Lower lobe of right lung (tissue), 2 donors: ENCODE data around the gene MAPK9. TPM values are rescaled to one million over a fixed set of nuclear protein-coding genes. Genes with fewer than 3 reads are reported as not detected.
"Not testable (repeated sequence)": the region's sequence is repeated elsewhere in the genome, so short reads cannot be mapped to it uniquely, and the experiment has no call there.

Experiments
- ATAC-seq, 2 donors: fragments of 200-7000 bp; cut with Tn5 transposase; one replicate each; pipeline ENCODE4 v1.9.1; 2020 to 2022; ENCODE audit warnings: mild to moderate bottlenecking in 2 of 2, moderate library complexity in 2 of 2
- DNase-seq: peaks from one replicate; pipeline ENCODE4 v3.0.0-alpha.2; 2020
- H3K27ac ChIP-seq: fragments of 200-600 bp; one replicate; pipeline ENCODE4 v1.8.0; 2022
- H3K27me3 ChIP-seq: fragments of 200-600 bp; one replicate; pipeline ENCODE4 v1.8.0; 2022; ENCODE audit warnings: low read depth
- H3K36me3 ChIP-seq: fragments of 200-600 bp; one replicate; pipeline ENCODE4 v1.8.0; 2022; ENCODE audit warnings: mild to moderate bottlenecking
- H3K4me1 ChIP-seq: fragments of 200-600 bp; one replicate; pipeline ENCODE4 v1.8.0; 2022
- H3K4me3 ChIP-seq: fragments of 200-600 bp; one replicate; pipeline ENCODE4 v1.8.0; 2022; ENCODE audit warnings: mild to moderate bottlenecking
- H3K9me3 ChIP-seq: fragments of 200-600 bp; one replicate; pipeline ENCODE4 v1.8.0; 2022
- intact Hi-C: fragments of 100-400 bp; cut with DNase I; formaldehyde crosslinking; loops from one replicate; pipeline ENCODE4 v1.11.0; 2022
- total RNA-seq: library from RNA; stranded (reverse); fragmentation: NEBNext Ultra II Directional; extraction: Animal tissue kit (Norgen Biotek cat#: 25700); gene quantifications from one replicate; pipeline ENCODE4 v1.2.1, GENCODE V29; 2021
- TF ChIP-seq, protein P1 (sequence below): fragments of 200-600 bp; IDR thresholded peaks from one replicate; pipeline ENCODE4 v1.8.0; 2022; ENCODE audit warnings: antibody characterized with exemption, mild to moderate bottlenecking
- donor health status: DM: no; HTN: yes; CAD: no; lungs with severe emphysema.

MAPK9 gene
- total RNA-seq, 1 donor from 2014 or later, result 43.1 TPM

DNA sequence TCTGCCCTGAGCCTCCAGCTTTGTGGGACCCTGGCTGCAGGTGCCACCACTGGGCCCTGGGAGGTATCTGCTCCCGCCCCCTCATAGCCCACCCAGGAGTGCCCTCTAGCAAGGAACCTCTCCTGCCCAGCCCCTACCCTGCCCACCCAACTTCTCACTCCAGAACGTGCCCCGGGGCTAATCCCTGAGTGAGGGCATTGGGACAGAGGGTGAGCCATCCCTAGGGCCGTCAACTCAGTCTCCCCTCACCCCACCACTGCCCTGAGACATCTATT lies 80.2 kb downstream of the MAPK9 start:
- DNase-seq (no peak), ATAC-seq (no peak)
- intact Hi-C loops, result no loop called here
- Histone ChIP-seq H3K27me3 (peaks cover 49% of the 10 kb centered on the region), H3K9me3 (no peaks in the 10 kb centered on the region), H3K27ac (no peak overlapping the region), H3K36me3 (no peaks in the 10 kb centered on the region), H3K4me3 (no peak overlapping the region), H3K4me1 (peaks cover 8% of the 10 kb centered on the region)
- TF ChIP-seq, protein P1, sequence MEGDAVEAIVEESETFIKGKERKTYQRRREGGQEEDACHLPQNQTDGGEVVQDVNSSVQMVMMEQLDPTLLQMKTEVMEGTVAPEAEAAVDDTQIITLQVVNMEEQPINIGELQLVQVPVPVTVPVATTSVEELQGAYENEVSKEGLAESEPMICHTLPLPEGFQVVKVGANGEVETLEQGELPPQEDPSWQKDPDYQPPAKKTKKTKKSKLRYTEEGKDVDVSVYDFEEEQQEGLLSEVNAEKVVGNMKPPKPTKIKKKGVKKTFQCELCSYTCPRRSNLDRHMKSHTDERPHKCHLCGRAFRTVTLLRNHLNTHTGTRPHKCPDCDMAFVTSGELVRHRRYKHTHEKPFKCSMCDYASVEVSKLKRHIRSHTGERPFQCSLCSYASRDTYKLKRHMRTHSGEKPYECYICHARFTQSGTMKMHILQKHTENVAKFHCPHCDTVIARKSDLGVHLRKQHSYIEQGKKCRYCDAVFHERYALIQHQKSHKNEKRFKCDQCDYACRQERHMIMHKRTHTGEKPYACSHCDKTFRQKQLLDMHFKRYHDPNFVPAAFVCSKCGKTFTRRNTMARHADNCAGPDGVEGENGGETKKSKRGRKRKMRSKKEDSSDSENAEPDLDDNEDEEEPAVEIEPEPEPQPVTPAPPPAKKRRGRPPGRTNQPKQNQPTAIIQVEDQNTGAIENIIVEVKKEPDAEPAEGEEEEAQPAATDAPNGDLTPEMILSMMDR, result no peak

DNA sequence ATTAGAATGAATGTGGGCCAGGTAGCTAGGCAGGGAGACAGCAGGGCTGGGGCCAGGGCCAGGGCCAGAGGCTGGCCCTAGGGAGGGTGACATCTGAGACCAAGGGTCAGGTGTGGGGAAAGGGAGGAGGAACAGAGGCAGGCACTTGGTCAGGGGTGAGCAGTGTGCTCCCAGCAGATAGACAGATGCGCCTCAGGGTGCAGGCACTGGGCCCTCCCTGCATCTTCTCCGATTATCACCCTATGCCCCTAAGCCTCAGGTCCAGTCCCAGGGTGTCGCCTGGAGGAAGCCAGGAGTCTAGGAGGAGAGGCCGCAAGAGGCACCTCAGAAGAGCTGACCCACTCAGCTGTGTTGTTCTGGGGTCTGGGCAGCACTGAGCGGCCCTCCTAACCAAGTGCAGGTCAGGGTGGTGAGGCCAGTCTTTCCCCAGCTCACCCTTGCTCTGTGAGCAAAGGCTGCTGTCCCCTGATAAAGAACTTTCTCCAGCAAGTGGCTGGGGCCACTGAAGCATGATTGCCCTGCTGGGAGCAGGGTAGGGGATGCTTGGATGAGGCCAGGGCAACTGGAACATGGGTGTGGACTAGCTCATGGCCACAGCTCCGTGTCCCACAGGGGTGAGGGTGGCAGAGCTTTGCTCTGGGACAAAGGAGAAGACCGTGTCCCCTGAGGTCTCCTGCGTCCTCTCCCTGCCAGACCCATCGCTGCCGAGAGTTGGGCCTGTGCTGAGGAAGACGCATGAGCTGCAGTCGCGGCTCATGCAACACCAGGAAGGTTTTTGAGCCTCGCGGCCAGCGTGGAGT lies 80.7 kb downstream of the MAPK9 start:
- H3K27ac ChIP-seq, result no peak overlapping the region
- H3K4me3 ChIP-seq, result no peak overlapping the region
- intact Hi-C loops, result no loop called here
- no peaks in the 10 kb centered on the region for H3K36me3 ChIP-seq
- peaks cover 8% of the 10 kb centered on the region for H3K4me1 ChIP-seq
- H3K27me3 ChIP-seq, result peaks cover 54% of the 10 kb centered on the region
- DNase-seq, result no peak
- ATAC-seq, result no peak
- no peaks in the 10 kb centered on the region for H3K9me3 ChIP-seq
- TF ChIP-seq, protein P1, result no peak

GRCh38 chr5:180210077-180210476 lies 81.8 kb downstream of the MAPK9 start:
- H3K27ac ChIP-seq, DNase-seq, intact Hi-C loops, H3K36me3 ChIP-seq, H3K4me1 ChIP-seq, H3K4me3 ChIP-seq, ATAC-seq, H3K9me3 ChIP-seq: not testable (repeated sequence)
- peaks cover 56% of the 10 kb centered on the region for H3K27me3 ChIP-seq

GRCh38 chr5:180209137-180209581 lies 82.7 kb downstream of the MAPK9 start, which contains the start of gene RASGEF1C:
Gene RASGEF1C, minus strand, starts transcription at chr5:180209211. Its CDS starts 71,159 bp downstream, at chr5:180138052.
- peaks cover 56% of the 10 kb centered on the region for H3K27me3 ChIP-seq
- H3K4me3 ChIP-seq, result peak within 1 kb of the TSS; percentile 37
- TF ChIP-seq, protein P1, result no peak
- DNase-seq (peak; percentile 71), ATAC-seq (peak; percentile 91)
- H3K27ac ChIP-seq, result no peak within 1 kb of the TSS
- intact Hi-C loops, result no loop called here
- H3K36me3 ChIP-seq, result no peaks in the 10 kb centered on the region
- H3K4me1 ChIP-seq, result peaks cover 8% of the 10 kb centered on the region
- H3K9me3 ChIP-seq, result no peaks in the 10 kb centered on the region

GRCh38 chr5:180208435-180209081 lies 83.3 kb downstream of the MAPK9 start:
- no peak for ATAC-seq
- intact Hi-C loops, result no loop called here
- peak overlapping the region; percentile 37 for H3K4me3 ChIP-seq
- H3K36me3 ChIP-seq, result no peaks in the 10 kb centered on the region
- H3K27ac ChIP-seq, result no peak overlapping the region
- TF ChIP-seq, protein P1, result no peak
- peaks cover 8% of the 10 kb centered on the region for H3K4me1 ChIP-seq
- H3K27me3 ChIP-seq, result peaks cover 56% of the 10 kb centered on the region
- DNase-seq, result no peak
- H3K9me3 ChIP-seq, result no peaks in the 10 kb centered on the region

DNA sequence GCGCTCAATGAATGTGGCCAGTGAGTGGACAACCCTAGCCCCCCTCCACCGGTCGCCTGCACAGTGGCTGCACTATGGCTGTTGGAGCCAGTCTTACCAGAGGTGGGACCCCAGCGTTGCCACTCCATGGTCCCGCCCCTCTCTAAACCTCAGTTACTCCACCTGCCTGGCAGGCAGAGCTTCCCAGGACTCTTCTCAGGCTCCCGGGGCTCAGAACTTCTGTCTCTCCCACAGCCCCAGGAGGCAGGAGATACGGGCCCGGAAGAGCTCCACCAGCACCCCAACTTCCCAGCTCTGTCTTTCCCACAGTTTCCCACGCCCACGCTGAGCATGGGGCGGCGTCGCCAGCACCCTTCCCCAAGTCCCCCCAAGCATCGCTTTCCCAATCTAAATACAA lies 83.8 kb downstream of the MAPK9 start:
- DNase-seq, result no peak
- no peaks in the 10 kb centered on the region for H3K36me3 ChIP-seq
- TF ChIP-seq, protein P1, result no peak
- H3K4me1 ChIP-seq, result peaks cover 8% of the 10 kb centered on the region
- H3K9me3 ChIP-seq, result no peaks in the 10 kb centered on the region
- no peak overlapping the region for H3K27ac ChIP-seq
- H3K4me3 ChIP-seq, result no peak overlapping the region
- ATAC-seq, result no peak
- H3K27me3 ChIP-seq, result peaks cover 60% of the 10 kb centered on the region
- intact Hi-C loops, result no loop called here
